GM18870 (cell line): ENCODE measurements around the gene CGB1.
"Not testable (repeated sequence)": the region's sequence is repeated elsewhere in the genome, so short reads cannot be mapped to it uniquely, and the experiment has no call there.

Experiments used
- ATAC-seq: cut with Tn5 transposase; IDR thresholded peaks from one replicate; pipeline ENCODE4 v1.9.1; 2021; ENCODE audit warnings: moderate library complexity; ENCODE audit not compliant: unreplicated experiment

CGB1 gene

DNA sequence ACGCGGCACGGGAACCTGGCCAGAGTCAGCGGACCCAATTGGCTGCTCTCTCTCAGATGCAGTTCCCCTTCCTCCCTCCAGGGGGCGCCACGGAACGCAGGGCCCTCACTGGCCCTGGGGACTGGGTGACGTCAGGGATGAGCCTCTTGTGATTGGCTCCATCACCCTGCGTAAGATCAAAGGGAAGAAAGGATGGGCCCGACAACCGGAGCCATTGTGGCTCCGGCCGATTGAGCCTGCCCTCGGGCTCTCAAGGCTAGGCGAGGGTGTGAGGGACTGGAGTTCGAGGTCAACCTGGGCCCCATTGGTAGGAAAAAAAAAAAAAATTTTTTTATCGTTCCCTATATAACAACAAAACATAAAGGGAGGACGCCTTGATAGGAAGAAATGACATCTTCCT is at the start of gene CGB1:
TSS of gene CGB1 (minus strand) at position 81 of the 400 bp plus-strand sequence. CDS start 184 bp downstream, outside the sequence.
- not testable (repeated sequence) for ATAC-seq

DNA sequence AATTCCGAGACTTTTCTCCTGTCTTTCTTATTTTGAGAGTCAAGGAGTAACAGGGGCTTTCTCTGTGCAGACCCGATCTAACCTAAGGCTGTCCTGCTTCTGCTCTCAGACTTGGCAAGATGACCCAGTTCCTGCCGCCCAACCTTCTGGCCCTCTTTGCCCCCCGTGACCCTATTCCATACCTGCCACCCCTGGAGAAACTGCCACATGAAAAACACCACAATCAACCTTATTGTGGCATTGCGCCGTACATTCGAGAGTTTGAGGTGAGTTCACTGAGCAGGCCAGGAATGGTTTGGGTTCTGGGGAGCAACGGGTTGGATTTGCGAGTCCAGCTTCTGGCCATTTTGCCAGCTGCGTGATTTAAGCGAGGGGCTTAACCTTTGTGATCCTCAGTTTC is 49.6 kb upstream of the CGB1 start:
- ATAC-seq, result no peak

DNA sequence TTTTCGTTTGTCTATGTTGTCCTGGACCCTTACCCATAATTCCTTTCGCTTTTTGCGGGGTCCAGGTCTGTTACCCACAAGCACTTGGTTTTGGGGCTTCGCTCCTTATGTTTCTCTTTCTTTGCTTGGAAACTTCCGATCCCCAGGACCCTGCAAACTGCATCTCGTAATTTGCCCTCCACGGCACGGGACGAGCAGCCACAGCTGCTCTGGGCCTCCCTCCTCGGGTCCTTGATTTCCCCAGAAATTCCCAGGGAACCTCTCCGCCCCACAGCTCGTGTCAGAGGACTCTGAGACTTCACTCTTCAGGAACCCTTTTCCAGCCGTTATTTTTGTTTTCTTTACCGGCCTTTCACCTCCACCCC is 49.2 kb upstream of the CGB1 start:
- ATAC-seq, result no peak

DNA sequence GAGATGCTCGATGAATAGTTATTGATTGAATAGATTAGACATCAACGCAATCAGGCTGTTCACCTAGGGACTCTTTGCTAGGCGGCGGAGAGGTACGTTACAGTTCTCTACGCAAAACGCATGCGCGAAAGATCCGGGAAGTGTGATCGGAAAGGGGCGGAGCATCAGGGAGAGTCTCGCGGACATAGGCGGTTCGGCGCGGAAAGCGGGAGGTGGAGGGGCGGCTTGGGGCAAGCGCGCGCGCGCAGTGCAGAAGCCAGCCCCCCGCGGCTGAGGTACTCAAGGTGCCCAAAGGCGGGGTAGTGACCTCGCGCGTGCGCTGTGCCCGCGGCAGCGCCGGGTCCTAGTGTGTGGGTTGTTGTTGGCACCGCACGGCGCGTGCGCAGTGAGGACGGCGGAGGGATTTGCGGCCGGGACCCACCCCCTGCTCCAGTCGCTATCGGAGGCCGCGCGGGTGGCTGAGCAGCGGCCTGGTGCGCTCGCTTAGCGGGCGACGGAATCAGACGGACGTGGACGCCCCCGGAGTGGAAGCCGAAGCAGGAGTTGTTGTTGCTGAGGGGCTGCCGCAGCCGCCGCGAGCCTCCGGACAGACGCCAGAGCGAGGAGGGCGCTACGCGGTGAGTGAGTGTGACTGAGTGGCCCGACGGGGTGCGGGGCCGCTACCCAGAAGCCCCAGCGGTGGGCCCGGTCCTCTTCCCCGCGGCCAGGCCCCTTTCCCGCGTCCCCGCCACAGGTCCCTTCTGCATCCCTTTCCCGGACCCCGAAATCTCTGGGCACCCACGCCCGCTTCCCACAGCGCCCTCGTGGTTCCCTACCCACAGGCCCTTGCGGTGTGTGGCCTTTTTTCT is 48.5 kb upstream of the CGB1 start, which contains the start of gene SNRNP70:
TSS of gene SNRNP70 (plus strand) at position 432 of the 848 bp plus-strand sequence. CDS start 964 bp downstream, outside the sequence.
- peak; percentile 79 for ATAC-seq

DNA sequence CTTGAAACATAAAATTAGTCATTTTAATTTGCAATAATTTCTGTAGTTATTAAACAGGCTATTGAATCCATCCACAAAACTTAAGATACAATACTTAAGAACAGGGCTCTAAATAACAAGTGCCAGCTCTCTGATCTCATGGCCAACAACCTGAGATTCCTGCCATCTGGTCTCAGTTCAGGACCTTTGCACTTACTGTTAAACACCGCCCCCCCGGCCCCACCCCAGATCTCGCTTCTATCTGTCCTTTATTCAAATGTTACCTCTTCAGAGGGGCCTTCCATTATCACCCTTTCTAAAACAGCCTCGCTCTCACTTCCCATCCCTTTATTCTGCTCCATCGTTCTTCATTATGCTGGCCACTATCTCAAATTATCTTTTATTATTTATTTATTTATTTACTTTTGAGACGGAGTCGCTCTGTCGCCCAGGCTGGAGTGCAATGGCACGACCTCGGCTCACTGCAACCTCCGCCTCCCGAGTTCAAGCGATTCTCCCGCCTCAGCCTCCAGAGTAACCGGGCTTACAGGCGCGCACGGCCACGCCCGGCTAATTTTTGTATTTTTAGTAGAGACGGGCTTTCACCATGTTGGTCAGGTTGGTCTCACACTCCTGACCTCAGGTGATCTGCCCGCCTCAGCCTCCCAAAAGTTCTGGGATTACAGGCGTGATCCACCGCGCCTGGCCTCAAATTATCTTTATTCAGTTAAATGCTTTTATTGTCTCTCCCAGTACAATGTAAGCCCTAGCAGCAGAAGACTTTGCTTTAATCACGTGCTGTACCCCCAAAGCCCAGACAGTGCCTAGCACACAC is 47.7 kb upstream of the CGB1 start:
- ATAC-seq, result no peak

DNA sequence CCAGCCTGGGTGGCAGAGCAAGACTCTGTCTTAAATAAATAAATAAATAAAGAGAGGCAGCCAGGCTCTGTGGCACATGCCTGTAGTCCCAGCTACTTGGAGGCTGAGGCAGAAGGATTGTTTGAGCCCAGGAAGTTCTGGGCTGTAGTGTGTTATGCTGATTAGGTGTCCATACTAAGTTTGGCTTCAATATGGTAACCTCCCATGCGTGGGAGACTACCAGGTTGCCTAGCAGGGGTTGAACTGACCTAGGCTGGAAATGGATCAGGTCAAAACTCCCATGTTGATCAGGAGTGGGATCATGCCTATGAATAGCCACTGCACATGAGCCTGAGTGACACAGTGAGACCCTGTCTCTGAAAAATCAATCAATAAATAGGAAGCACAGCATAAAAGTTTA is 44.6 kb upstream of the CGB1 start:
- no peak for ATAC-seq

DNA sequence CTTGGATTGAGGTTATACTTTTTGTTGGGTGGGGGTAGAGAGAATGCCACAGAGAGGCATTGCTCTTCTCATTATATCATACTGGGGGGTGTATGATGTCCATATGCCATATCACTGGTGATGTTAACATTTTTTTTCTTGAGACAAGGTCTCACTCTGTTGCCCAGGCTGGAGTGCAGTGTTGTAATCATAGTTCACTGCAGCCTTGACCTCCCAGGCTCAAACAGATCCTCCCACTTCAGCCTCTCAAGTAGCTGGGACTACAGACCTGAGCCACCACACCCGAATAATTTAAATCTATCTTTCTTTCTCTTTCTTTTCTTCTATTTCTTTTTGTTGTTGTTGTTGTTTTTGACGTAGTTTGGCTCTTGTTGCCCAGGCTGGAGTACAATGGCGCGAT is 43.7 kb upstream of the CGB1 start:
- ATAC-seq, result no peak

DNA sequence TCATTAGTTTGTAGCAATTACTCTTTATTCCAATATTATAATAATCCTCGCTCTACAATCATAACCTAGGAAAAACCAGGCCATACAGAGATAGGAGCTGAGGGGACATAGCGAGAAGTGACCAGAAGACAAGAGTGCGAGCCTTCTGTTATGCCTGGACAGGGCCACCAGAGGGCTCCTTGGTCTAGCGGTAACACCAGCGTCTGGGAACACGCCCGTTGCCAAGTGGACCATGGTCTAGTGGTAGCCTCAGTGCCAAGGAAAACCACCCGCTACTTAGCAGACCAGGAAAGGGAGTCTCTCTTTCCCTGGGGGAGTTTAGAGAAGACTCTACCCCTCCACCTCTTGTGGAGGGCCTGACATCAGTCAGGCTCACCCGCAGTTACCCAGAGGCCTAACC is 38.2 kb upstream of the CGB1 start:
- not testable (repeated sequence) for ATAC-seq

DNA sequence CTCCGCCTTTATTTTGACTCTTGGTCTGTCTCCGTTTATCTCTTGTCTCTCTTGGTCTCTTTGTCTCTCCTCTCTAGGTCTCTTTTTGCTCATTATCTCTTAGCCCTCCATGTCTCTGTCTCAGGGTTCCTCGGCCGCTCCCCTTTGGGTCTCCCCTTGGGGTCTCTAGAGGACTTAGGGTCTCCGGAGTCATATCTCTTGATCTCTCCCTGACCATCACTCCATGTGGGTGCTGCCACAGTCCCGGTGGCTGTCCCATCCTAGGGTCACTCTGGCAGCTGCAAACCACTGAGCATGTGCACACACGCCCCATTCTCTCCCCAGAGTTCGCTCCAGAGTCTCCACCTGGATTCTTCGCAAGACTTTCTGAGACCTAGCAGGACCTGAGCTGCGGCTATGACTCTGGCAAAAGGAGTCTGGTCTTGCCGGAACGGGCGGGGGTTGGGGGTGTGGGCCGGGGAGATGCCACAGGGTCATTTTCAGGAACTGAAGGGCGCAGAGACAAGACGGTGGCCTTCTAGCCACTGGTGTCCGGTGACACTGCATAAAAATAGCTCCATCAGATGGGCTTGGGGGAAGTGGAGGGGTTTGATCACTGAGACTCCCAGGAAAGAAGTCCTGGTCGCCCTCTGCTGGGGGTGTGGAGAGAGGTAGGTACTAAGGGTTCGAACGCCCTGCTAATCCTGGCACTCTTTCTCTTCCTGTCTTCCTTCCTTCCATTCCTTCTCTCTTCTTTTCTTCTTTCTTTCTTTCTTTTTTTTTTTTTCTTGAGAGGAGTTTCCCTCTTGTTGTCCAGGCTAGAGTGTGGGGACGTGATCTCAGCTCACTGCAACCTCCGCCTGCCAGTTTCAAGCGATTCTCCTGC is 37.1 kb upstream of the CGB1 start:
- ATAC-seq, result no peak

DNA sequence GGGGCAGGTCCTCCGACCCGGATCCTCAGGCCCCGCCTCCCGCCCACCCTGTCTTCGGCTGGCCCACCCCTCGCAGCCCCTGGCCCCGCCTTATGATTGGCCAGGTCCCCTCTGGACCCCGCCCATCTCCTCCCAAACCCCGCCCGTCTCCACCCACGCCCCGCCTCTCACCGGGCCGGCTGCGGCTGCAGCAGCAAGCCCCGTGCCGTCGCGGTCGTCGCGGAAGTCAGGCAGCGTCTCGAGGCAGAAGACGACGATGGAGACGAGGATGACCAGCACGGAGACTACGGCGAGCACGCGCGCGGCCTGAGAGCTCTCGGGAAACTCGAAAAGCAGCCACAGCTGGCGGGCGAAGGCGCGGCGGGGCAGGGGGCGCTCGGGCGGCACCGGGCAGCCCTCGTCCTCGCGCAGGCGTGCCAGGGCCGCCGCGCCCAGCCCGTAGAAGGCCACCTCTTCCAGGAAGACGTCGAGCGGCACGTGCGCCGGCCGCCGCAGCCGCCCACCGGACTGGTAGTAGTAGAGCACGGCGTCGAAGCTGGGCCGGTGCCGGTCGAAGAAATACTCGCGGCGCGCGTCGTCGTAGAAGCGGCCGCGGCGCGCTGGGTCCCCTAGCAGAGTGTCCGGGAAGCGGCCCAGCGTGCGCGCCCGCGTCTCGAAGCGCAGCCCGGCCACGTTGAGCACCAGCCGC is 35.3 kb upstream of the CGB1 start:
- no peak for ATAC-seq

DNA sequence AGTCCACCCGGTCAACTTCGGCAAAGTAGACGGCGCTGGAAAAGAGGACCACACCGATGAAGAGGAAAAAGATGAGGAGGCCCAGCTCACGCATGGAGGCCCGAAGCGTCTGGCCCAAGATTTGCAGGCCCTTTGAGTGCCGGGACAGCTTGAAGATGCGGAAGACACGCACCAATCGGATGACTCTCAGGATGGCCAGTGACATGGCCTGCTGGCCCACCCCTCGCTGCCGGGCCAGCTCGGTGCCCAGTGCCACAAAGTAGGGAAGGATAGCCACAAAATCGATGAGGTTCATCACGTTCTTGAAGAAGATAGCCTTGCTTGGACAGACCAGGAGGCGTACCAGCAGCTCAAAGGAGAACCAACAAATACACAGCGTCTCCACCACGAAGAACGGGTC is 33.7 kb upstream of the CGB1 start:
- ATAC-seq, result no peak

DNA sequence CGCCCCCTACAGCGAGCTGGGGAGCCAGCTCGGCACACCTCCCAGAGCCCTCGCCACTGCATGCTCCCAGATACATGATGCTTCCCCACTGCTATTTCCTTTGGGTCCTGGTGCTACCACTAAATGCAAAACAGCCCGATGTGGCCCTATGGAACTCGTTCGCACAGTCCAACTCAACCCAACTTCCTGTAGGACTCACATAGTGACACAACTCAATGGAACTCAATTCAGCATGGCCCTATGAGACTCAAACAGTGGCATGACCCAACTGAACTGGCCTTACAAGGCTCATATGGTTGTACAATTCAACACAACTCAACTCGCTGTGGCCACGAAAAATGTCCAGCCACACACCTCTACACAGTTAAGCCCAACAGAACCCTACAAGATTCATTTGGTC is 32.3 kb upstream of the CGB1 start:
- no peak for ATAC-seq

DNA sequence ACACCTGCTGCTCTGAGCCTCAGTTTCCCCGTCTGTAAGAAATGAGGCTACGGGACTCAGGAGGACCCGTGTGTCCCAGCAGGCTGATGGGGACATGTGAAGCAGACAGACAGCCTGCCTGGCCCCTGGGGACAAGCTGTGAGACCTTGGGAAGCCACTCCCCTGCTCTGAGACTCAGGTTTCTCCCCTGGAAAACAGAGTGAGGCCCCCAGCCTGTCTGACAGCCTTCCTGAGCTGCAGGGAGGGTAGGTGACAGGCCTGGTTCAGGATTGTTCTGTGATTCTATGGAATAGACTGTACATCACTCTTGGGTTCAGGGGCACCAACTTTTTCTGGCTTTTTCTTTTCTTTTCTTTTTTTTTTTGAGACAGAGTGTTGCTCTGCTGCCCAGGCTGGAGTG is 30.9 kb upstream of the CGB1 start:
- no peak for ATAC-seq

DNA sequence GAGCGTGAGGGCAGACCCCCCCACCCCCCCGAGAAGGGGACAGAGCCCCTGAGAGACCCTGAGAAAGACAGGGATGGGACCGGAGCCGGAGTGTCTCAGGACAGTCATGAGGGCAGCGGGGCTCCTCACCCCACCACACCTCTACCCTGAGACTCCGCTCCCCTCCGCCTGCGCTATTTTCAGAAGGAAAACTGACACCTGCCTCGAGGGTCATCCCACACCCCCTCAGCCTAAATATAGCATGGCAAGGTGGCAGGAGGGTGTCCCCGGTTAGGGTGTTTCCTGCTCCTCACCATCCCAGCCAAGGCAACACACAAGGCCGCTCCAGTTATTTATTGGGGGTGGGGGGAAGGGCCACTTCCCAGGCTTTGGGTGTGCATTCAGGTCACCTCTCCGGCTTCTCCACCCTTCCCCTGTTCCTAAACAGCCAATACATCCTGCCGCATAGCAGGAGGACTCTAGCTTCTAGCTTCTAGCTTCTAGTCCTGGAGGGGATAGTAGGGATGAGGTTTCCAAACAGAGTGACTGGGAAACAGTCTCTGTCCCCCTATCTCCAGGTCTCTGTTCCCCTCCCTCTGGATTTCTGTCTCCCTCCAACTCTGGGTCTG is 29.3 kb upstream of the CGB1 start:
- ATAC-seq, result no peak

DNA sequence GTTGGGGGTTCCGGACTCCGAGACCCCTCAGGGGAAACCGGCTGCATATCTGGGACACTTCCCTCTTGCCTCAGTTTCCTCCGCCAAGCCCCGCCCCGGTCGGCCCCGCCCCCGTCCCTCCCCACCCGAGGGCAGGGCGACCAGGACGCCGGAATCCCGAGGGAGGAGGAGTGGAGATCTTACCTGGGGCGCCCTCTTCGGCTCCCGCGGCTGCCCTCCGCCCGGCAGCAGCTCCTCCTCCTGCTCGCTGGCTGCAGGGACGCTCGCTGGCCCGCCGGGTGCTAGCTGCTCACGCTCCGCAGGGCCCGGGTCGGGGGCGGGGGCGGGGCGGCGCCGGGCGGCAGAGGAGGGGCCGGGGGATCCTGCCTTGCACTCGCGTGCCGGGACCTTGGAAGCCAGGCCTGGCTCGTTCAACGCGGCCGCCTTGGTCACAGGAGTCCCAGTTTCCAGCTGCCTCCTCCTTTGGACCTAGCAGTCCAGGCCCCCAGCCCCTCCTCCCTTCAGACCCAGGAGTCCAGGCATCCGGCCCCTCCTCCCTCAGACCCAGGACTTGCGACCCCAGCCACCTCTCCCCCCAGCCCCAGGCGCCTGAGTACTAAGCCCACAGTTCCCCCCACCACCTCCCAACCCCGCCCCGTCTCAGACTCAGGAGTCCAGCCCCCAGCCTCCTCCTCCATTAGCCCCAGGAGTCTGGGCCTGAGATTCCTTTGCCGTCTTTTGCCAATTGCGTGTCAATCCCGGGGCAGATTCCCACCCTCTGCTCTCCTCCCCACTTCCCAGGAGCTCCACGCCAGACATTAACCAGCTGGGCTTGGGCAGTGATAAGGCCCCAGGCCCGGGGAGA is 28.3 kb upstream of the CGB1 start, which contains the start of gene NTF4:
TSS of gene NTF4 (minus strand) at position 51 of the 844 bp plus-strand sequence. CDS start 2,821 bp downstream, outside the sequence.
- ATAC-seq, result no peak

DNA sequence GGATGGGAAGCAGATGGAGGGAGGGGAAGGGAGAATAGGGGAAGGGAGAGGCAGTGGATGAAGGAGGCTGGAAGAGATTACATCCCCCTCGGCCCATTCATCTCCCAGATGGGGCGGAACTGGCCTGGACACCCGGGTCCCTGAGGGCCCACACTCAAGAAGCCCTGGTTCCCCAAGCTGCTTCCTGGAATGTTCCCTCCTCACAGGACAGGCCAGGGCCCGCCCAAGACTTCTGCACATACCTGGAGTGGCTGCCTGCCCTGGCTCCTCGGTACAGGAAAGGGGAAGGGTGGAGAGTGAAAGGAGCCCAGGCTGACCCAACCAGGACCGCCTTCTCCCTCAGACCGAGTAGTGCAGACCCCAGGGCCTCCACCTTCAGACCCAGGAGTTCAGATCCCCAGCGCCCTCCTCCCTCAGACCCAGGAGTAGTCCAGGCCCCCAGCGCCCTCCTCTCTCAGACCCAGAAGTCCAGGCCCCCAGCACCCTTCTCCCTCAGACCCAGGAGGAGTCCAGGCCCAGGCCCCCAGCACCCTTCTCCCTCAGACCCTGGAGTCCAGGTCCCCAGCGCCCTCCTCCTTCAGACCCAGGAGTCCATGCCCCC is 27.4 kb upstream of the CGB1 start:
- no peak for ATAC-seq

DNA sequence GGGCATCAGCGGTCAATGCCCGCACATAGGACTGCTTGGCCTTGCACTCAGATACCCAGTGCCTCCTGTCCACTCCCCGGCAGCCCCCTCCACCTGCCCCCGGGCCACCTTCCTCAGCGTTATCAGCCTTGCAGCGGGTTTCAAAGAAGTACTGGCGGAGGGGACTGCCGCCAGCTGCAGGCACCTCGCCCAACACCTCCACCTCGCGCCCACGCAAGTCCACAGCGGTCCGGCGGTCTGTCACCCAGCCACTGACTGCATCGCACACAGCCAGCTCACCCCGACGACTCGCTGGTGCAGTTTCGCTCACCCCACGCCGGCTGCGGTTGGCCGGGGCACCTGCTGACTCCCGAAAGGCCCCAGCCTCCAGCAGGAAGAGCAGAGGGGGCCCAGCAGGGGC is 24.8 kb upstream of the CGB1 start:
- no peak for ATAC-seq

DNA sequence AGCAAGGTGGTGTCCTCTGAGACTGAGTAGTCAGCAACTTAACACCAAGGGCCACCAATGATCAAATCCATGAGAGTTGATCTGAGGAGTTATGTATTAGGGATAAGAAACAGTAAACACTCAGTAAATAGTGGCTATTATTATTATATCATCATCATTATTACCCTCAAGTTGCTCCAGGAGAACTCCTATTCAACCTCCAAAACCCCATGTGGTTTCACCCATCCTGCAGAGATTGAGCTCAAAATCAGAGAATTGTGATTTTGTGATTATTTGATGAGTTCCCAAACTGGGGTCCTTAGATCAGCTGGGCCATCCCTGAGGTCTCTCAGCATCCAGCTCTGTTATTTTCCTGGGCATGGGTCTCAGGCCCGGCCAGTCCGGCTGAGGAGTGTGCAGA is 24.3 kb upstream of the CGB1 start:
- ATAC-seq, result no peak

DNA sequence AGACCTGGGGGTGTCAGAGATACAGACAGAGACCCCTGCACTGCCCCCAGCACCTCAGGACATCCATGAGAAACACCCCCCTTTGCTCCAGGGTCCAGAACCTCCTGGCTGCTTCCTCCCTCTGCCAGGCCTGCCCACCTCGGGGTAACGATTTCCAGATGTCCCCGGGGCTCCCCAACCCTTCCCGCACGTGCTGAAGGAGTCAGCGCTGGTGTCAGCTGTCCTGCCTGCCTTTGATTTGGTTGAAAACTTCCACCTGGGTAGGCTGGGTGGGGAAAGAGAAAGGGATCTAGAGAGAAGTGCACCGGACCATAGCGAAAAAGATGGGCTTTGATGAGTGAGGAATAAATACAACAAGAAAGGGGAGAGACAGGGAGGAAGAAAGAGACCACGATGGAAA is 22.4 kb upstream of the CGB1 start:
- ATAC-seq, result no peak
